HG03571 (cell line): Measurements from ENCODE around the gene ZNF836.

Source experiments
- ATAC-seq: cut with Tn5 transposase; IDR thresholded peaks from one replicate; pipeline ENCODE4 v1.9.1; 2021; ENCODE audit not compliant: unreplicated experiment

The ZNF836 gene

GRCh38 chr19:52188822-52189734, 17.7 kb upstream of the ZNF836 start:
- ATAC-seq = peak; percentile 2

- ATAC-seq = no peak
These were observed 16.0 kb upstream of the ZNF836 start for GRCh38 chr19:52187407-52187806.

GRCh38 chr19:52176574-52176973, 5.2 kb upstream of the ZNF836 start:
- ATAC-seq = no peak

- ATAC-seq = no peak
These were observed 926 bp upstream of the ZNF836 start for GRCh38 chr19:52172347-52172746.

- peak; percentile 26 for ATAC-seq
These were observed 529 bp downstream of the ZNF836 start for GRCh38 chr19:52170863-52171320.

GRCh38 chr19:52170304-52170703, 1.1 kb downstream of the ZNF836 start:
- ATAC-seq = no peak

- no peak for ATAC-seq
These were observed 15.6 kb downstream of the ZNF836 start for GRCh38 chr19:52155596-52156359.

GRCh38 chr19:52148256-52148655, 23.2 kb downstream of the ZNF836 start:
- ATAC-seq = no peak

GRCh38 chr19:52142001-52142595, 29.3 kb downstream of the ZNF836 start:
- ATAC-seq = no peak

- no peak for ATAC-seq
These were observed 30.2 kb downstream of the ZNF836 start for GRCh38 chr19:52141203-52141602.

- peak; percentile 75 for ATAC-seq
These were observed 31.2 kb downstream of the ZNF836 start for GRCh38 chr19:52140032-52140710.

GRCh38 chr19:52139252-52140031, 32.0 kb downstream of the ZNF836 start, which contains the start of gene ZNF616:
Gene ZNF616, minus strand, starts transcription at chr19:52139938. Its CDS starts 9,426 bp downstream, at chr19:52130512.
- ATAC-seq = peak; percentile 39

- ATAC-seq = no peak
These were observed 32.5 kb downstream of the ZNF836 start for GRCh38 chr19:52138983-52139251.

- no peak for ATAC-seq
These were observed 33.0 kb downstream of the ZNF836 start for GRCh38 chr19:52138278-52138982.

GRCh38 chr19:52120286-52120685, 51.1 kb downstream of the ZNF836 start:
- no peak for ATAC-seq

- ATAC-seq = no peak
These were observed 55.8 kb downstream of the ZNF836 start for GRCh38 chr19:52115526-52116053.

- ATAC-seq = no peak
These were observed 56.7 kb downstream of the ZNF836 start for GRCh38 chr19:52114691-52115090.

GRCh38 chr19:52112624-52113023, 58.8 kb downstream of the ZNF836 start:
- no peak for ATAC-seq

GRCh38 chr19:52110780-52111179, 60.6 kb downstream of the ZNF836 start:
- ATAC-seq = no peak
